Measurements from ENCODE around the gene COL11A2.
A peak's percentile ranks its signal among the peaks of the same experiment; 100 is the strongest.

The COL11A2 gene

GRCh38 chr6:33206027-33206863 is 14.0 kb upstream of the COL11A2 start:
- DNase-seq, result no peak

DNA sequence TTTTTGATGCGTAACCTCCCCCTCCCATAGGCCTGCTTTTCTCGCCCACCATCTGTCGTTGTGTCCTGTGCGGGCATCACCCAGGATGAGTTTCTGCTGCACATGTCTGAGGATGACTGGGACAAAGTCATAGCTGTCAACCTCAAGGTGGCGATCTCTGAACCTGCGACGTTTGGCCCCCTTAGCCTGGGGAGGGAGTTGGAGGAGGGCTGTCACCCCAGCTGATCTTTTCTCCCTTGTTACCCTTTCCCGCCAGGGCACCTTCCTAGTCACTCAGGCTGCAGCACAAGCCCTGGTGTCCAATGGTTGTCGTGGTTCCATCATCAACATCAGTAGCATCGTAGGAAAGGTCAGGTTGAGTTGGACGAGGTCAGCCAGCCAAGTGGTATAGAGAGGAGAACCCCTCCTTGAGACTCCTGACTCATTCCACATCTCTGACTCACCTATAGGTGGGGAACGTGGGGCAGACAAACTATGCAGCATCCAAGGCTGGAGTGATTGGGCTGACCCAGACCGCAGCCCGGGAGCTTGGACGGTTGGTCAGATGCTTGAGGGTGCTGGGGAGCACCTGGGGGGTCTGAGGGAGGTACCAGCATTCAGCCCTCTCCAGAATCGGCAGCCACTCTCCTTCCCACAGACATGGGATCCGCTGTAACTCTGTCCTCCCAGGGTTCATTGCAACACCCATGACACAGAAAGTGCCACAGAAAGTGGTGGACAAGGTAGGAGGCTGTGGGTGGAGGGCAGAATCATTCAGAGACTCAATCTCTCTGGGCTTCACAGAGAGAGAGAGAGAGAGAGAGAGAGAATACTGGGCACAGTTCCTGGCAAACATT is 13.1 kb upstream of the COL11A2 start:
- DNase-seq, result peak; percentile 81

DNA sequence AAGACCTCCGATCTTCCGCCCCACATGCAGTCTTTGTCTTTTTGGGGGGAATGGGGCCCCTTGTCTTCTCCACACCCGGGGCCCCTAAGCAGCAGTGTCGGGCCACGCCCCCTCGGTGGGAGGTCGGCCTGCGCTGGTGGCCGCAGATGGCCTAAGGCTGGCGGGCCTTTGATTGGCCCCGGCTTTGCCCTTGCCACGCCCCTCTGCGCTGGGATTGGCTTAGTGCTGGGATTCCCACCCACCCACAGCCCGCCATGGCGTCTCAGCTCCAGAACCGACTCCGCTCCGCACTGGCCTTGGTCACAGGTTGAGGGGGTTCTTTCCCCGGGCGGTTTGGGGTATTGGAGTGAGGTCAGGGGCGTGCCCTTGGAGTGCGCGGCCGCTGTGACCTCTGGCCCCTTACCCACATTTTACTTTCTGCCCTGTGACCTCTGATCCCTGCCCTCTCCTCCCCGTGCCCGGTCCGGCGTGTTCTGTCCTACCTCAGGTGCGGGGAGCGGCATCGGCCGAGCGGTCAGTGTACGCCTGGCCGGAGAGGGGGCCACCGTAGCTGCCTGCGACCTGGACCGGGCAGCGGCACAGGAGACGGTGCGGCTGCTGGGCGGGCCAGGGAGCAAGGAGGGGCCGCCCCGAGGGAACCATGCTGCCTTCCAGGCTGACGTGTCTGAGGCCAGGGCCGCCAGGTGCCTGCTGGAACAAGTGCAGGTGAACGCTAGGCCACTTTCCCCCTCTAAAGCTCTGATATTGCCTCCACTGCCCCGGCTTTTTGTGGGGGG is 12.3 kb upstream of the COL11A2 start, which contains the start of gene HSD17B8:
Gene HSD17B8, plus strand, starts transcription at position 241 of the 776 bp plus-strand sequence. Its CDS starts 14 bp downstream, at position 255.
- DNase-seq, result peak; percentile 96

- no peak for DNase-seq
These were observed 11.8 kb upstream of the COL11A2 start for GRCh38 chr6:33204165-33204414.

GRCh38 chr6:33203443-33204164 is 11.3 kb upstream of the COL11A2 start:
- DNase-seq, result no peak

DNA sequence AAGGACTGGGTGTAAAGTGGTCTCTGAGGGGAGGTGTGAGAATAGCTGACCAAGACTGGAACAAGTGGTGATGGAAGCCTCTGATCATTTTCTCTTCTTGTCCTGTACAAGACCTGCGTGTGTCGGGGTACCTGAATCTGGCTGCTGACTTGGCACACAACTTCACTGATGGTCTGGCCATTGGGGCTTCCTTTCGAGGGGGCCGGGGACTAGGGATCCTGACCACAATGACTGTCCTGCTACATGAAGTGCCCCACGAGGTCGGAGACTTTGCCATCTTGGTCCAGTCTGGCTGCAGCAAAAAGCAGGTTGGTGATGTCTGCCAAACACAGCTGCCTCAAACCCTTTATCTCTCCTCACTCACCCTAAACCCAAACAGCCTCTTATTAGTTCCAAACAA is 10.5 kb upstream of the COL11A2 start:
- no peak for DNase-seq

GRCh38 chr6:33201935-33202334 is 9.7 kb upstream of the COL11A2 start:
- no peak for DNase-seq

DNA sequence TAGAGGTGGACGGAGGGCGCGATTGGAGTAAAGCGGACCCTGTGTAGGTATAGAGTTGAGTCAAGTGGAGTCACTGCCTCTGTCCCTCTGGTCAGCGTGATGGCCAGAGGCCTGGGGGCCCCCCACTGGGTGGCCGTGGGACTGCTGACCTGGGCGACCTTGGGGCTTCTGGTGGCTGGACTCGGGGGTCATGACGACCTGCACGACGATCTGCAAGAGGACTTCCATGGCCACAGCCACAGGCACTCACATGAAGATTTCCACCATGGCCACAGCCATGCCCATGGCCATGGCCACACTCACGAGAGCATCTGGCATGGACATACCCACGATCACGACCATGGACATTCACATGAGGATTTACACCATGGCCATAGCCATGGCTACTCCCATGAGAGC is 8.9 kb upstream of the COL11A2 start:
- no peak for DNase-seq

DNA sequence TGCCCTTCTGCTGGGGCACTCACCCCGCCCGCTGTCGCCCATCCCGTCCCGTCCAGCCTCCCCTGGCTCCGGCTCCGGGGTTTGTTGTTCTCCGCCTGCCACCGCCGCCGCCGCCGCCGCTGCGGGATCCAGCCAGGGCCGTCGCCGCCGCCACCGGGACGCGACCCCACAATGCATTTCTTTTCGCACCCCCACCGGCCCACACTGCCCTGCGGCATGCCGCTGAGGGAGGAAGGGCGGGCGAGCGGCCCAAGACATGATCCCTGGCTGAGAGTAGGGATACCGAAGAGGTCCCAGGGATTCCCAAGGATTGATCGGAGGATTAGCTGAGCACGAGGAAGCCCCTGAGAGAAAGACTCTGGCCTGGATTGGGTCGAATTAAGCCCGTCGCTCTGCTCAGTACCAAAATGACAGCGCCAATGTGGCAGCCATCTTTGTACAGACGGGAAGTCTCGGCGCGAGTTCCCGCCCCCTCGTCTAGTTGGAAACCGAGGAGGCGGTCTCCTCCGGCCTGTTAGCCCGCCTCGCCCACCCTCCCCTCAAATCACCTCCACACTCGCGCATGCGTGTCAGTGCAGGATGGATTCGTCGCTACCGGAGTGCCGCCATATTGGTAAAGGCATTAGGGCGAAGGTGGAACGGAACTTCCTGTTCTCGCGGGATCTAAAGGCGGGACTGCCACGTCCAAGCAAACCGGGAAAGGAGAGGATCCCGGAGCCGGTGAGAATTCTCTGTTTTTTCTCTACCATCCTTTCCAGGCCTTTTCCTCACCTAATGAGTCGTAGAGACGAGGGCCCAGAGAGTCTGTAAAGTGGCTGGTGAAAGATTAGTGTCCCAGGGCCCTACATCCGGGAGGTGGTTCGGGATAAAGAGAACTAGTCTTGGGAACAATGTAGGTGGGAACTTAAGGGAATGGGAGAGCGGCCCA is 8.2 kb upstream of the COL11A2 start, which contains the start of the genes RXRB and SLC39A7:
Gene RXRB, minus strand, starts transcription at position 447 of the 928 bp plus-strand sequence. Its CDS starts 189 bp downstream, at position 258.
Gene SLC39A7, plus strand, starts transcription at position 649 of the 928 bp plus-strand sequence. CDS start 379 bp downstream, outside the sequence.
- peak; percentile 98 for DNase-seq

- DNase-seq, result peak; percentile 87
These were observed 7.5 kb upstream of the COL11A2 start for GRCh38 chr6:33199687-33200218.

DNA sequence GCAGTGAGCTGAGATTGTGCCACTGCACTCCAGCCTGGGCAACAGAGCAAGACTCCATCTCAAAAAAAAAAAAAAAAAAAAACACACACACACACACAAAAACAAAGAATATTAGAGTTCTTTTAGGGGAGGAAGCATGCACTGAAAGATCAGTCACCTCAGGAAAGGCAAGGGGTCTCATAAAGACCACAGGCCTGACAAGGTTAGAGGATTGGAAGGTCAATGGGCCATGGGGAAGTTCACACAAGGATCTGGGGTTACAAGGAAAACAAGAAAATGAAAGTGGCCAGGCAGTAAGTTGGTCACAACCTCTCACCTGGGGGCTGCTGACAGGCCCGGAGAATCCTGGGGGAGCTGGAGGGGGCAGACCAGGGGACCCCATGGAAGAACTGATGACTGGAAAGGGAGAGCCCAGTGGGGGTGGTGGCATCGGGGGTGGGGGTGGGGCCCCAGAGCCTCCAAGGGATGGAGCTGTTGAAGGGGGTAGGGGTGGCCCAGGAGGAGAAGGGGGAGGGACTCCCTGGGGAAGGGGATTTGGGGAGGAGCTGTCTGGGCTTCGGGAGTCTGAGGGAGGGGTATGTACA is 6.7 kb upstream of the COL11A2 start:
- DNase-seq, result no peak

- DNase-seq, result no peak
These were observed 6.0 kb upstream of the COL11A2 start for GRCh38 chr6:33198159-33198852.

DNA sequence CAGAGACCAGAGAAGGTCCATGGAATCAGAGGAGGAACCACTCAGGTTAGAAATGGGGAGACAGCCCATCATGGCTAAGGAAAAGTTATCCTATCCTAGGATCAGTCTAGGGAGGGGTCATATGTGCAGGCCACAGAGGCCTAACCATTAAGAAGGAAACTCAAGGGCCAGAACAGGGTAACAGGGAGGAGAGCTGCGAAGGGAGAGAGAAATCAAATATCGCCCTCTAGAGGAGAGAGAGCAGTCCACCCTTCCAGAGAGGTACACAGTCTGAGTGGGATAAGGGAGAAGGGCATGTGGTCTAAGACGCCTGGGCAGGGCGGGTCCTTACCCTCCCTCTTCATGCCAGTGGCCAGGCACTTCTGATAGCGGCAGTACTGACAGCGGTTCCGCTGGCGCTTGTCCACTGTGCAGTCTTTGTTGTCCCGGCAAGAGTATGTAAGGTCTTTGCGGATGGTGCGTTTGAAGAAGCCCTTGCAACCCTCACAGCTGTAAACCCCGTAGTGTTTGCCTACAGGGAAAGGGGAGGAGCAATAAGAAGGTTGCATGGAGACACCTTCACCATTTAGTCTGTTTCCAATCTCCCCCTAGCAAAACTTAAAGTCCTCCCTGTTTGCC is 5.3 kb upstream of the COL11A2 start:
- DNase-seq, result peak; percentile 67

DNA sequence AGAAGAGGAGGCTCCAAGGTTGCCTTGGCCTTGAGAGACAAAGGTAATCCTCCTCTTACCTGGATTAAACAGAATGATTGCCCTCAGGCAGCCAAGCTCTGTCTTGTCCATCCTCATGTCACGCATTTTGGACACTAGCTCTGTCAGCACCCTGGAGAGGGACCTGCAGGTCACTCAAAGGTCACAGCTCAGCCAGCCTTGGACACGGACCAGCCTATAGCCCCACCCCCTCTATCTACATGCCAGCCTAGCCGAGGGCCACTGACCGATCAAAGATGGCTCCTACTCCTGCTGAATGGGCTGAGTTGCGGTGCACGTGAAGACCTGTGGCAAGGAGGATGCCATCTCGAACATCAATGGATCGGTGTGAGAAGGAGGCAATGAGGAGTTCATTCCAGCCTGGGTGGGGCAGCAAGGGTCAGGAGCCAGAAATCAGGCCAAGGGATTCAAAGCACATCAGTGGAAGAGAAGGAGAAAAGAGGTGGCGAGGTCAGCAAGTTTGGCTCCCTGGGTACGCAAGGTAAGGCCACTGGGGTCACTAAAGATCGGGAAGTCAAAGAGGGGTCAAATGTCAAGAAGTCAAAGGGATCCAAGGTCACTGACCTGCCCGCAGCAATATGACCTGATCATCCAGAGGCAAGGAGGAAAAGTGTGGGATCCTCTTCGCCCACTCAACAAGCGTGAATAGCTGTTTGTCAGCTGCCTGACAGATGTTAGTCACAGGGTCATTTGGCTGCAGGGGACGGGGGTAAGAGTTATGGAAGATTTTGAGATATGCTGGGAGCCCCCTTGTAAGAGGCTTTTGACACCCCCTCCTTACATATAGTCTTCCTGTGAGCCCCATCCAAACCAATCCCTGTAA is 3.3 kb upstream of the COL11A2 start:
- DNase-seq, result no peak

DNA sequence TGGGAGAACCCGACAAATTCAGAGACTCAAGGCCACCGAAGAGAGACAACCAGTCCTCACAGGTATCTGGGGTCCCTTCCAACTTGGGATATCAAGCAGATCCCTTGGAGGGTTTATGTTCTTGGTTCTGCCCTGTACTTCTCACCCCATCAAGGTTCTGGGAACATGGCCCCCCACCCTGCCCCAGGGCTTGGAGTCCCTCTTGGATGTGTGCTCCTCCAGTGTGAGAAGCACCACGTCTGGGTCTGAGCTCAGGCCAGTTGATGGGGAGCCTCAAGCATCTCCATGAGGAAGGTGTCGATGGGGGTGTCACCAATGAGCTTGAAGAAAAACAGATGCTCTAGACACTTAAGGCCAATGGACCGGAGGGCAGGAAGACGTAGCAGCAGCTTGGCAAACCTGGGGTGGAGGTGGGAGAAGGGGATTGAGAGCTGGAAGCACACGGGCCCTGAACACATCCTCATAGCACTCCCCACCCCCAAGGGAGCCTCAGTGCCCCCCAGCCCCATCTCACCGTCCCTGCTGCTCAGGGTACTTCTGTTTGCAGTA is 2.2 kb upstream of the COL11A2 start:
- no peak for DNase-seq

DNA sequence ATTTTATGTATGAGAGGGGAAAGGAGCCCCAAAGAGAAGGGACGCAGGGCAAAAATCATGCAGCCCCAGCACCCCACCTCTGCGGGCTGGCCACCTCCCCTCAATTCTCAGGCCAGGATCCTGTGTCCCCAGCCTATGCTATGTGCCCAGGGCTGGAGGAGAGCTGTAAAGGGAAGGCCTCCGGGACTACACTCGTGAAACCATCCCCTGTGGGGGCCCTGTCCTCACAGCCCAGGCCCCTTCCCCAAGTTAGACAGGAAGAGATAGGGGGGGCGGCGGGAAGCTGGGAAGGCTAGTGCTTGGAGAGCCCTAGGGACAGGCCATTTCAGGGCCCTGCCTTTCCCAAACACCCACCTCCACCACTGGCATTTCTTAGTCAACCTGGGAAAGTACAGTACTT is 1.4 kb upstream of the COL11A2 start:
- no peak for DNase-seq

DNA sequence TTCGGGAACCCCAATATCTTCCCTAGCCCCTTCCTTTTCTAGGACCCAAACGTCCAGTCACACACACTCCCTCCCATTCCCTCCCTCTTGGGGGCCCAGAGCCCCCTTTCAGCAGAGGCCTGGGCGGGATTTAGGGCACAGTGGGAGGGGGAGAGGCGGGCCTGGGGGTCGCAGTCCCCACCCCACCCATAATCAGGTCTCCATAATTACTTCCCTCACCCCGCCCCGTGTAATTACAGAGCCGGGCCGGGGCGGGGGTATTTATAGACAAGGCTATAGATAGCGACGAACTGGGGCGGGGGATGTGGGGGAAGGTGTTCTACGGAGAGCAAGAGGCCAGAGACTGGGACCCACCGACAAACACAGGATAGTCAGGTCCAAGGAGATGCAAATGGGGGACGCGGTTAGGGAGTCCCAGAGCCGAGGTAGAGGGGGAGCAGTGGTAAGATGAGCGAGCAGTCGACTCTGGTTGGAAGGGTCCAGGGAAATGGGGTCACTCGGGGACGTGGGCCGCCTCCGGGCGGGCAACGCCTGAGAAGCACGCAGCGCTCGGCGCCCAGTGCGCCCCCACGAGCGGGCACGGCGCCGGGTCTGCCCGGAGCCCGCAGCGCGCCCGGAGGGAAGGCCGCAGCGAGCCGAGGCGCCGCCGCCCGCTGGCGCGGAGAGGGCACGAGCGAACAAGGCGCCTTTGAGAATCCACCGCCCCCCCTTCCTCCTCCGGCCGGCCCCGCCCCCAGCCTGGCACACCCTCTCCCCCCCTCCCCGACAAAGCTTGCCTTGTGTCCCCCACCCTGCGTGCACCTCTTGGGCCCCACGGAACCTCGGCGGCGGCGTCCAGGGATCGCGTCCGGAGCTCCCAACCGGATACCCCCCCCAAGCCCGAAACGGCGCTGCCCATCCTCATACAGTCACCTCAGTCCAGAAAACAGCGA is 670 bp upstream of the COL11A2 start:
- peak; percentile 71 for DNase-seq
